ENCODE data around the gene ERRFI1. TPM values are rescaled to one million over a fixed set of nuclear protein-coding genes. Genes with fewer than 3 reads are reported as not detected.
"Not testable (repeated sequence)": the region's sequence is repeated elsewhere in the genome, so short reads cannot be mapped to it uniquely, and the experiment has no call there.

ERRFI1 gene
- total RNA-seq, 1 experiment from 2014 or later: not detected

- not testable (repeated sequence) for H3K4me1 ChIP-seq (ENCODE audit: low read length); H3K9me2 ChIP-seq (replicated peaks; ENCODE audit: insufficient read depth, low read length); DNase-seq; H4K20me1 ChIP-seq (ENCODE audit: insufficient read depth, low read depth, low read length); H3K36me3 ChIP-seq (ENCODE audit: insufficient read depth, low read length); H3K27ac ChIP-seq (ENCODE audit: low read length); H3K4me2 ChIP-seq (ENCODE audit: low read depth, low read length, poor library complexity, severe bottlenecking); H3K27me3 ChIP-seq (ENCODE audit: low read length); H2AFZ ChIP-seq (ENCODE audit: low read length); H3K9ac ChIP-seq (ENCODE audit: low read length); H3K4me3 ChIP-seq (ENCODE audit: low read length); H3K79me2 ChIP-seq (ENCODE audit: low read length); H3K9me3 ChIP-seq (ENCODE audit: low read length)
These were observed 23.1 kb upstream of the ERRFI1 start for GRCh38 chr1:8049229-8049628.

GRCh38 chr1:8047686-8048445, 21.8 kb upstream of the ERRFI1 start:
- no peaks in the 10 kb centered on the region for H3K36me3 ChIP-seq (ENCODE audit: insufficient read depth, low read length)
- H2AFZ ChIP-seq (ENCODE audit: low read length): no peak overlapping the region
- no peak overlapping the region for H3K27ac ChIP-seq (ENCODE audit: low read length)
- no peak overlapping the region for H3K4me2 ChIP-seq (ENCODE audit: low read depth, low read length, poor library complexity, severe bottlenecking)
- H3K79me2 ChIP-seq (ENCODE audit: low read length): no peaks in the 10 kb centered on the region
- no peak overlapping the region for H3K9ac ChIP-seq (ENCODE audit: low read length)
- no peaks in the 10 kb centered on the region for H3K9me2 ChIP-seq (replicated peaks; ENCODE audit: insufficient read depth, low read length)
- no peaks in the 10 kb centered on the region for H3K27me3 ChIP-seq (ENCODE audit: low read length)
- DNase-seq: no peak
- no peak overlapping the region for H3K4me3 ChIP-seq (ENCODE audit: low read length)
- H3K9me3 ChIP-seq (ENCODE audit: low read length): no peaks in the 10 kb centered on the region
- no peaks in the 10 kb centered on the region for H3K4me1 ChIP-seq (ENCODE audit: low read length)
- H4K20me1 ChIP-seq (ENCODE audit: insufficient read depth, low read depth, low read length): no peaks in the 10 kb centered on the region

- H3K27ac ChIP-seq (ENCODE audit: low read length): no peak overlapping the region
- no peak for DNase-seq
- H3K9ac ChIP-seq (ENCODE audit: low read length): no peak overlapping the region
- H3K4me2 ChIP-seq (ENCODE audit: low read depth, low read length, poor library complexity, severe bottlenecking): no peak overlapping the region
- no peaks in the 10 kb centered on the region for H3K9me3 ChIP-seq (ENCODE audit: low read length)
- no peaks in the 10 kb centered on the region for H3K79me2 ChIP-seq (ENCODE audit: low read length)
- no peaks in the 10 kb centered on the region for H4K20me1 ChIP-seq (ENCODE audit: insufficient read depth, low read depth, low read length)
- H3K4me1 ChIP-seq (ENCODE audit: low read length): no peaks in the 10 kb centered on the region
- no peaks in the 10 kb centered on the region for H3K27me3 ChIP-seq (ENCODE audit: low read length)
- H3K36me3 ChIP-seq (ENCODE audit: insufficient read depth, low read length): no peaks in the 10 kb centered on the region
- no peak overlapping the region for H3K4me3 ChIP-seq (ENCODE audit: low read length)
- H2AFZ ChIP-seq (ENCODE audit: low read length): no peak overlapping the region
- H3K9me2 ChIP-seq (replicated peaks; ENCODE audit: insufficient read depth, low read length): no peaks in the 10 kb centered on the region
These were observed 21.0 kb upstream of the ERRFI1 start for GRCh38 chr1:8047112-8047511.

- DNase-seq: no peak
- Histone ChIP-seq H2AFZ (ENCODE audit: low read length) (no peak overlapping the region), H3K9ac (ENCODE audit: low read length) (no peak overlapping the region)
These were observed 20.3 kb upstream of the ERRFI1 start for GRCh38 chr1:8046391-8046790.

GRCh38 chr1:8043621-8044020, 17.5 kb upstream of the ERRFI1 start:
- DNase-seq: no peak
- no peaks in the 10 kb centered on the region for H3K27me3 ChIP-seq (ENCODE audit: low read length)
- no peaks in the 10 kb centered on the region for H3K9me3 ChIP-seq (ENCODE audit: low read length)
- H3K4me2 ChIP-seq (ENCODE audit: low read depth, low read length, poor library complexity, severe bottlenecking): no peak overlapping the region
- H4K20me1 ChIP-seq (ENCODE audit: insufficient read depth, low read depth, low read length): no peaks in the 10 kb centered on the region
- H3K9me2 ChIP-seq (replicated peaks; ENCODE audit: insufficient read depth, low read length): no peaks in the 10 kb centered on the region
- H3K79me2 ChIP-seq (ENCODE audit: low read length): no peaks in the 10 kb centered on the region
- no peak overlapping the region for H2AFZ ChIP-seq (ENCODE audit: low read length)
- H3K9ac ChIP-seq (ENCODE audit: low read length): no peak overlapping the region
- no peaks in the 10 kb centered on the region for H3K36me3 ChIP-seq (ENCODE audit: insufficient read depth, low read length)
- H3K4me1 ChIP-seq (ENCODE audit: low read length): no peaks in the 10 kb centered on the region
- no peak overlapping the region for H3K27ac ChIP-seq (ENCODE audit: low read length)
- no peak overlapping the region for H3K4me3 ChIP-seq (ENCODE audit: low read length)

More at GRCh38 chr1:8046391-8046790, 20.3 kb upstream of the ERRFI1 start:
- Histone ChIP-seq H4K20me1 (ENCODE audit: insufficient read depth, low read depth, low read length) (no peaks in the 10 kb centered on the region), H3K27me3 (ENCODE audit: low read length) (no peaks in the 10 kb centered on the region), H3K27ac (ENCODE audit: low read length) (no peak overlapping the region), H3K36me3 (ENCODE audit: insufficient read depth, low read length) (no peaks in the 10 kb centered on the region), H3K4me3 (ENCODE audit: low read length) (no peak overlapping the region), H3K4me2 (ENCODE audit: low read depth, low read length, poor library complexity, severe bottlenecking) (no peak overlapping the region), H3K4me1 (ENCODE audit: low read length) (no peaks in the 10 kb centered on the region), H3K9me3 (ENCODE audit: low read length) (no peaks in the 10 kb centered on the region), H3K79me2 (ENCODE audit: low read length) (no peaks in the 10 kb centered on the region), H3K9me2 (replicated peaks; ENCODE audit: insufficient read depth, low read length) (no peaks in the 10 kb centered on the region)

- Histone ChIP-seq H3K4me2 (ENCODE audit: low read depth, low read length, poor library complexity, severe bottlenecking) (no peak overlapping the region), H4K20me1 (ENCODE audit: insufficient read depth, low read depth, low read length) (no peaks in the 10 kb centered on the region), H3K4me1 (ENCODE audit: low read length) (no peaks in the 10 kb centered on the region), H3K36me3 (ENCODE audit: insufficient read depth, low read length) (no peaks in the 10 kb centered on the region), H2AFZ (ENCODE audit: low read length) (no peak overlapping the region), H3K9me3 (ENCODE audit: low read length) (no peaks in the 10 kb centered on the region), H3K79me2 (ENCODE audit: low read length) (no peaks in the 10 kb centered on the region), H3K27me3 (ENCODE audit: low read length) (no peaks in the 10 kb centered on the region), H3K9ac (ENCODE audit: low read length) (no peak overlapping the region), H3K4me3 (ENCODE audit: low read length) (no peak overlapping the region), H3K27ac (ENCODE audit: low read length) (no peak overlapping the region), H3K9me2 (replicated peaks; ENCODE audit: insufficient read depth, low read length) (no peaks in the 10 kb centered on the region)
- no peak for DNase-seq
These were observed 16.0 kb upstream of the ERRFI1 start for GRCh38 chr1:8042134-8042533.

GRCh38 chr1:8040586-8040985, 14.5 kb upstream of the ERRFI1 start:
- H3K4me2 ChIP-seq (ENCODE audit: low read depth, low read length, poor library complexity, severe bottlenecking): no peak overlapping the region
- H3K79me2 ChIP-seq (ENCODE audit: low read length): no peaks in the 10 kb centered on the region
- no peaks in the 10 kb centered on the region for H3K27me3 ChIP-seq (ENCODE audit: low read length)
- no peaks in the 10 kb centered on the region for H3K36me3 ChIP-seq (ENCODE audit: insufficient read depth, low read length)
- H3K9ac ChIP-seq (ENCODE audit: low read length): no peak overlapping the region
- H3K4me3 ChIP-seq (ENCODE audit: low read length): no peak overlapping the region
- H4K20me1 ChIP-seq (ENCODE audit: insufficient read depth, low read depth, low read length): no peaks in the 10 kb centered on the region
- H3K4me1 ChIP-seq (ENCODE audit: low read length): no peaks in the 10 kb centered on the region
- no peaks in the 10 kb centered on the region for H3K9me3 ChIP-seq (ENCODE audit: low read length)
- no peak overlapping the region for H3K27ac ChIP-seq (ENCODE audit: low read length)
- no peak for DNase-seq
- H3K9me2 ChIP-seq (replicated peaks; ENCODE audit: insufficient read depth, low read length): no peaks in the 10 kb centered on the region
- no peak overlapping the region for H2AFZ ChIP-seq (ENCODE audit: low read length)

- no peak overlapping the region for H3K4me2 ChIP-seq (ENCODE audit: low read depth, low read length, poor library complexity, severe bottlenecking)
- no peaks in the 10 kb centered on the region for H3K9me3 ChIP-seq (ENCODE audit: low read length)
- no peaks in the 10 kb centered on the region for H4K20me1 ChIP-seq (ENCODE audit: insufficient read depth, low read depth, low read length)
- H3K4me1 ChIP-seq (ENCODE audit: low read length): no peaks in the 10 kb centered on the region
- no peak overlapping the region for H3K4me3 ChIP-seq (ENCODE audit: low read length)
- H3K27ac ChIP-seq (ENCODE audit: low read length): no peak overlapping the region
- no peaks in the 10 kb centered on the region for H3K9me2 ChIP-seq (replicated peaks; ENCODE audit: insufficient read depth, low read length)
- H3K79me2 ChIP-seq (ENCODE audit: low read length): no peaks in the 10 kb centered on the region
- no peak overlapping the region for H3K9ac ChIP-seq (ENCODE audit: low read length)
- no peaks in the 10 kb centered on the region for H3K27me3 ChIP-seq (ENCODE audit: low read length)
- no peak overlapping the region for H2AFZ ChIP-seq (ENCODE audit: low read length)
- no peaks in the 10 kb centered on the region for H3K36me3 ChIP-seq (ENCODE audit: insufficient read depth, low read length)
- no peak for DNase-seq
These were observed 13.0 kb upstream of the ERRFI1 start for GRCh38 chr1:8039071-8039470.

Data from Karpas-422 (cell line).